SU-DHL-6 (cell line): ENCODE data around the gene PPM1H.

Experiments
- H2AFZ ChIP-seq: fragments of 200-600 bp; sonication (generic); 2 replicates; pipeline ENCODE4 v1.6.1; 2014; ENCODE audit warnings: low read depth, mild to moderate bottlenecking, moderate library complexity, mixed read lengths, antibody characterized with exemption, low read length; ENCODE audit not compliant: severe bottlenecking
- H3F3A ChIP-seq: fragments of 200-600 bp; shearing (Covaris generic); 2 replicates; pipeline ENCODE4 v1.6.0; 2016; ENCODE audit warnings: antibody characterized with exemption, mild to moderate bottlenecking; ENCODE audit not compliant: insufficient read depth
- H3K27ac ChIP-seq: fragments of 200-600 bp; sonication (generic); 2 replicates; pipeline ENCODE4 v1.5.1; 2016; ENCODE audit warnings: low read depth, mild to moderate bottlenecking, low read length, moderate library complexity, mixed read lengths
- H3K27me3 ChIP-seq: fragments of 200-600 bp; sonication (generic), shearing (Covaris generic); 2 replicates; pipeline ENCODE4 v1.6.0; 2014; ENCODE audit warnings: mild to moderate bottlenecking, low read length
- H3K36me3 ChIP-seq: fragments of 200-600 bp; sonication (generic); 2 replicates; pipeline ENCODE4 v1.6.1; 2014; ENCODE audit warnings: mild to moderate bottlenecking, low read length, mixed read lengths
- H3K4me2 ChIP-seq: fragments of 300-600, 200-600 bp; shearing (Covaris generic), sonication (generic); 2 replicates; pipeline ENCODE4 v1.6.0; 2014; ENCODE audit warnings: low read length, low read depth, mild to moderate bottlenecking; ENCODE audit not compliant: poor library complexity, severe bottlenecking
- H3K4me3 ChIP-seq: fragments of 200-600 bp; sonication (generic); 2 replicates; pipeline ENCODE4 v1.5.1; 2014; ENCODE audit warnings: antibody characterized with exemption, low read length, mild to moderate bottlenecking, mixed read lengths; ENCODE audit not compliant: insufficient read depth, poor library complexity, severe bottlenecking
- H3K79me2 ChIP-seq: fragments of 200-600 bp; sonication (generic); 2 replicates; pipeline ENCODE4 v1.6.1; 2014; ENCODE audit warnings: mild to moderate bottlenecking, low read length, moderate library complexity; ENCODE audit not compliant: insufficient read depth
- H3K9ac ChIP-seq: fragments of 200-600 bp; sonication (generic); 2 replicates; pipeline ENCODE4 v1.7.0; 2014; ENCODE audit warnings: mild to moderate bottlenecking, low read length
- H3K9me2 ChIP-seq: fragments of 200-600 bp; sonication (generic); replicated peaks from 2 replicates; pipeline ENCODE4 v1.6.1; 2014; ENCODE audit warnings: low read length; ENCODE audit not compliant: insufficient read depth
- H3K9me3 ChIP-seq: fragments of 200-600 bp; sonication (generic); 2 replicates; pipeline ENCODE4 v1.6.1; 2014; ENCODE audit warnings: low read length, mixed read lengths; ENCODE audit not compliant: insufficient read depth
- H4K20me1 ChIP-seq: fragments of 200-600 bp; sonication (generic); 2 replicates; pipeline ENCODE4 v1.6.1; 2014; ENCODE audit warnings: low read depth, mild to moderate bottlenecking, antibody characterized with exemption, low read length, moderate library complexity, mixed read lengths
- CTCF ChIP-seq: fragments of 200-600 bp; sonication (generic); IDR thresholded peaks from one replicate; pipeline ENCODE4 v1.5.1; 2017; ENCODE audit warnings: antibody characterized with exemption, mild to moderate bottlenecking, low read length, moderate library complexity; ENCODE audit not compliant: insufficient read depth, poor library complexity, severe bottlenecking
- EZH2phosphoT487 ChIP-seq: fragments of 200-600 bp; sonication (generic), shearing (Covaris generic); conservative IDR thresholded peaks from 2 replicates; pipeline ENCODE4 v1.6.1; 2018; ENCODE audit warnings: mild to moderate bottlenecking, antibody characterized with exemption, low read length, moderate library complexity, mixed read lengths

The PPM1H gene

DNA sequence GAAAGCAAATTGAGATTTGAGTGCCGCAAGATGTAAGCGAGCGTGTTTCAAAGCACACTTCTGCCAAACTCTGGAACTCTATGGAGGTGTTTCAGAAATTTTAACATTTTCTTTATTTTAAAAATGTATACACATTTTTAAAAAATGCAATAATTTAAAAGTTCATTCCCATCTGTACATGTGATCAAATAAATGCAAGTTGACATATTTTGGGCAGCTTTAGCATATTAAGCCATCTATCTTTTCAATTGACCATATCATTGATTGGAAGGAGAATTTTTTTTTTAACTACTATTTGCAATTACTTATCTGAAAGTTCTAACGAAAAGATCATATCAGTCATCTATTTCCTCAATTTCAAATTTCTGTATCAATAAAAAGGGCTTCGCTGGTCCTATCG is 101.3 kb downstream of the PPM1H start:
- Histone ChIP-seq H3F3A (no peaks in the 10 kb centered on the region), H3K36me3 (no peaks in the 10 kb centered on the region), H3K27me3 (no peaks in the 10 kb centered on the region), H2AFZ (no peak overlapping the region), H3K9me2 (no peaks in the 10 kb centered on the region), H3K9me3 (no peaks in the 10 kb centered on the region), H3K79me2 (no peaks in the 10 kb centered on the region), H3K4me3 (no peak overlapping the region), H3K9ac (no peak overlapping the region), H3K4me2 (no peak overlapping the region), H3K27ac (no peak overlapping the region), H4K20me1 (no peaks in the 10 kb centered on the region)
- TF ChIP-seq EZH2phosphoT487, result no peak
- TF ChIP-seq CTCF, result no peak

GRCh38 chr12:62832558-62832957 is 102.4 kb downstream of the PPM1H start:
- Histone ChIP-seq H3K36me3 (no peaks in the 10 kb centered on the region), H3K4me2 (no peak overlapping the region), H4K20me1 (no peaks in the 10 kb centered on the region), H3K9me2 (no peaks in the 10 kb centered on the region), H3K79me2 (no peaks in the 10 kb centered on the region), H3K4me3 (no peak overlapping the region), H3F3A (no peaks in the 10 kb centered on the region), H2AFZ (no peak overlapping the region), H3K9me3 (no peaks in the 10 kb centered on the region), H3K27ac (no peak overlapping the region), H3K27me3 (no peaks in the 10 kb centered on the region), H3K9ac (no peak overlapping the region)
- TF ChIP-seq EZH2phosphoT487, result no peak
- TF ChIP-seq CTCF, result no peak

GRCh38 chr12:62832027-62832426 is 102.9 kb downstream of the PPM1H start:
- Histone ChIP-seq H3K36me3 (no peaks in the 10 kb centered on the region), H3F3A (no peaks in the 10 kb centered on the region), H2AFZ (no peak overlapping the region), H3K9me3 (no peaks in the 10 kb centered on the region), H3K27ac (no peak overlapping the region), H4K20me1 (no peaks in the 10 kb centered on the region), H3K27me3 (no peaks in the 10 kb centered on the region), H3K4me2 (no peak overlapping the region), H3K9ac (no peak overlapping the region), H3K9me2 (no peaks in the 10 kb centered on the region), H3K79me2 (no peaks in the 10 kb centered on the region), H3K4me3 (no peak overlapping the region)
- TF ChIP-seq CTCF (no peak), EZH2phosphoT487 (no peak)

DNA sequence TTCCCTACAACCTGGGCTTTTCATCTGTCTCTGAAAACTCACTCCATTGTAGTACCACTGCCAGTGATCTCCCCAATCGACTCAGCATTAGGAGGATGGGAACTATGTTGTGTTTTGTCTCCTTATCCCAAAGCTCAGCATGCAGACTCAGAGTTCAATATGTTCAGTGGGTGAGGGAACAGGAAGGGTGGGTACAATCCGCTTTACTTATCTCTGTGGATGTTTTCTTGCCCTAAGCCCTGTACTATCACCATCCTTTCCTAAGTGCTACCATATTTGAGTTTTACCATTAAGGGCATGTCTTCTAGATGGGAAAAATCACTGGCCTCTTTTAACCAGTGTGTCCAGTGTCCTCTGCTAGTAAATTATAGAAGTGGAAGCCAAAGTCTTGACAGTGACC is 107.1 kb downstream of the PPM1H start:
- Histone ChIP-seq H3F3A (no peaks in the 10 kb centered on the region), H4K20me1 (no peaks in the 10 kb centered on the region), H3K9me3 (no peaks in the 10 kb centered on the region), H3K27me3 (no peaks in the 10 kb centered on the region), H2AFZ (no peak overlapping the region), H3K4me2 (no peak overlapping the region), H3K4me3 (no peak overlapping the region), H3K9me2 (no peaks in the 10 kb centered on the region), H3K27ac (no peak overlapping the region), H3K36me3 (no peaks in the 10 kb centered on the region), H3K9ac (no peak overlapping the region), H3K79me2 (no peaks in the 10 kb centered on the region)
- TF ChIP-seq EZH2phosphoT487 (no peak), CTCF (no peak)
